ENCODE measurements around the gene PLPP4. TPM values are rescaled to one million over a fixed set of nuclear protein-coding genes. Genes with fewer than 3 reads are reported as not detected.

Gene PLPP4
- total RNA-seq: 10.4 and 11.0 TPM in 2 replicates

DNA sequence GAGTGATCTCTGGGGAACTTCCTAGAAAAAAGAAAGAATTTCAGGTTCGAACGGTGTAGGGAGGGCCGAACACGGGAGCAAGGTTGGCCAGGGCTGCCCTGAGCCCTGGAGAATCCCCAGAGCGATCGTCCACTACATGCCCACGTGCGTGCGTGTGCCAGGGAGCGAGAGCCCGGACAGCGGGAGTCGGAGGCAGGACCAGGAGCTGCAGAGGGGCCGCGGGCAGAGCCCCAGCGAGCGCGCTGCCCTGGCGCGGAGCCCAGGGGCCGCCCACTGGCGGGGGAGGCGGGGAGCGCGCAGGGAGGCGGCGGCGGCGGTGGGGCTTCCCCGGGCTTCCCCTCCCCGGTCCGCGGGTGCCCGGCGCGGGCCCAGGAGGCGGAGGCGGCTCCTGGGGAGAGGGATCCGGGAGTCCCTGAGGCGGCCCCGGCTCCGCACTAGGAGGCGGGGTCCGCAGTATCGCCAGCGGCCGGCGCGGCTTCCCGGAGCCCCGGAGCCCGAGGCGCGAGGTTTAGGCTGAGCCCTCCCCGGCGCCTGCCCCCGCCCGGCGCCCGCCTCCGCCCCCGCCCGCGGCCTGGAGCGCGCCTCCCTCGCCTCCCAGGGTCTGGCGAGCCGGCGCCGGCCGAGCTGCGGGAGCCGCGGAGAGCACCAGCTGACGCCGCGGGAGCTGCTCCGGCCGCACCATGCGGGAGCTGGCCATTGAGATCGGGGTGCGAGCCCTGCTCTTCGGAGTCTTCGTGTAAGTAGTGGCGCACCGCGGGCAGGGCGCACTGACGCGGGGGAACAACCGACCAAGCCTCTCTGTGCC, at the start of gene PLPP4:
TSS of gene PLPP4 (plus strand) at position 602 of the 805 bp plus-strand sequence. CDS start at position 681, 79 bp downstream.

Data from endothelial cell of coronary artery (primary cell).